T-helper 17 cell (primary cell): ENCODE data around the gene TAS2R3. TPM values are rescaled to one million over a fixed set of nuclear protein-coding genes. Genes with fewer than 3 reads are reported as not detected.

Experiments used
- total RNA-seq, 4 donors: library from RNA in 2 of 4; stranded (reverse) in 2 of 4; gene quantifications; one replicate each; pipeline ENCODE4 v1.2.3 and lab custom pipeline; 2022 to 2026

Gene TAS2R3
- total RNA-seq, 2 donors from 2014 or later = 0.42 to 0.87 TPM

Other genes with a start within 250 kb of the TAS2R3 start
- 10 to 100 TPM; 25.9 to 27.4 TPM for gene AGK, start 212.7 kb upstream of the TAS2R3 start, total RNA-seq
- 10 to 100 TPM; 34.1 to 37.6 TPM for gene DENND11, start 61.9 kb upstream of the TAS2R3 start, total RNA-seq
- not detected for gene WEE2, start 55.7 kb upstream of the TAS2R3 start, total RNA-seq
- gene SSBP1, start 25.7 kb upstream of the TAS2R3 start, total RNA-seq = 10 to 100 TPM; 81.3 to 91.3 TPM
- under 1 TPM; 0.37 to 0.50 TPM for gene TAS2R4, start 12.6 kb downstream of the TAS2R3 start, total RNA-seq
- gene TAS2R5, start 26.1 kb downstream of the TAS2R3 start, total RNA-seq = 1 to 10 TPM in 1 of 2 donors, under 1 TPM in 1; 0.90 to 1.1 TPM
- gene PRSS37, start 77.4 kb downstream of the TAS2R3 start, total RNA-seq = not detected
- gene OR9A4, start 152.3 kb downstream of the TAS2R3 start, total RNA-seq = not detected
- under 1 TPM in 1 of 2 donors, not detected in 1; 0.27 TPM for gene CLEC5A, start 182.9 kb downstream of the TAS2R3 start, total RNA-seq
- gene TAS2R38, start 209.7 kb downstream of the TAS2R3 start, total RNA-seq = not detected
- gene MGAM, start 231.8 kb downstream of the TAS2R3 start, total RNA-seq = under 1 TPM; 0.07 to 0.08 TPM